HG03095 (cell line): ENCODE results near the gene PAX5.

Experiments
- ATAC-seq: cut with Tn5 transposase; IDR thresholded peaks from one replicate; pipeline ENCODE4 v1.9.1; 2021; ENCODE audit warnings: moderate library complexity; ENCODE audit not compliant: unreplicated experiment

Gene PAX5

DNA sequence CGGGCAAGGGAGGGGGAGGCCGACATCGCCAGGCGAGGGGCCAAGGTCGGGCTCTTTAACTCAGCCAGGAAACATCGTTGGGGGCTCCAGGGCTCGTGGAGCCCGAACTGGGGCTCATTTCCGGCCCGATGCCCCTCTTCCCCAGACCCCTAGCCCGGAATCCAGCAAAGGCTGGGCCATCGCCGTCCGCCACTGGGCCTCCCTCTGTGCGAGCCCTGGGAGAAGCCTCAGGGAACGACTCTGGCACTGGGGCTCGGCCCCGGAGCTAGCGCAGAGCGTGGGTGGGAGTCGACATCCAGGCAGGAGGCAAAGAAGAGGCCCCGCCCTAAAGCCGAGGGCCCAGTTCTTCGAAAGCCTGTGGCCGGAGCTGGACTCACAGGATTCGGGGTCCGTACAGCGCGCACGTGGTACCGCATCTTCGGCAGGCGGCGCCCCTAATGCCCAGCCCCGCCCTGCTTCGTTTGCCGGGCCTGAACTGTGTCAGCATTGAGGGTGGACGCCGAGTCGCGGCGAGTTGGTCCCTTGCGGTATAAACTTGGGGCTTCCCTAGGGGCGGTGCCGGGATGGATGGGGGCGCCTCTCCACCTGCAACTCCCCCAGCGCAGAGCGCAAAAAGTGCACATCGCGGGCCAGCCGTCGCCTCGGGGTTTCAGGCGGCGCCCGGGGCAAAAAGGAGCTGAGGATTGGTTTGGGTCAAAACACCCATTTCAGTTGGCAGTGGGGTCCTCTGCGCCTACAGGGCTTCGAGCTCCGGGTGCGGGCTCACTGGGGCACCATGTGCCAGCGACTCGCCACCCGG is 3.6 kb upstream of the PAX5 start:
- no peak for ATAC-seq

DNA sequence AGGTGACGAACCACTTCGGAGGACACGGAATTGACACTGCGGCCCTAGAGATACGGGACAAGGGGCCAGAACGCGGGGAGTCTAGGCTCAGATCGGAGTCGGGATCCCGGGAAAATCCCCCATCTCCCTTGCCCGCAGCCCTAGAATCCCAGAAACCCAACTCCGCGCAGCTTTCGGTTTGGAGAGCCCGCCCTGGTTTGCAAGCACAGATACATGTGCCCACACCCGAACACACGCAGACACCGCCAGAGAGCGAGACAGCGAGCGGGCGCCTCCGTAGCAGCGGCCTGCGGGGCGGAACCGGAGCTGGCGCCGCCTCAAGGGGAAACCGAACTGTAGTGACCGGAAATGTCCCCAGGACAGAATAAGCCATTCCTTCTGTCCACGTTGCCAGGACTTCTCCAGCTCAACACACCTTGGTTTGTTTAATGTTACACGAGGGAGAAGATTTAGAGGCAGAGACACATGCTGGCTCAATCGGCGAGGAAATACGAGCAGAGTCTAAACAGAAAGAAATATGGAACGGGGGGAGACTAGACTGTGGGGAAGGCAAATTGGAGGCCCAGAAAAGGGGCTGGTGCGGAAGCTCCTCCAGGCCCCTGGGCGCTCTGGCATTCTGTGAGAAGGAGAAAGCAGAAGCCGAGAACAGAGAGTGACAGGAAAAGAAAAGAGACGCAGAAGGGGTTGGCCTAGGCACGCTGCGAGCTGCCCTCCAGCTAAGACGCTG is 2.9 kb upstream of the PAX5 start:
- no peak for ATAC-seq

DNA sequence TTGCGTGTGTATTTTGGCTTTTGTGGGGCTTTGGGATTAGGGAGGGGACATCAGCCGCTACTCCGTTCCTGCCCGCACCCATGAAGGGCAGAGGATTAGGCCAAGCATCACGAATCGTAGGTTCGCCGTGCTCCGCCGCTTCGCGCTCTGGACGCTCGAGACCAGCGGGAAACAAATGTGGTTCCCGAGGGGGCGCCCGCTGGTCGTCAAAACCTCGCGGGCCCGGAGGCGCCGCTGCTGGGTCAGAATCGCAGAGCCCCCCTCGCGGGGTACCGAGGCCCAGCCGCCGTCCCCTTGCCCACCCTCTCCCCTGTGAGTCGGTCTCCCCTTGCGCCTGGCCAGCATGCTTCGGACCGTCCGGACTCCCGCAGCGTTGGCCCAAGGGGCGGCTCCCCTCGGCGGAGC is 2.3 kb upstream of the PAX5 start:
- no peak for ATAC-seq

DNA sequence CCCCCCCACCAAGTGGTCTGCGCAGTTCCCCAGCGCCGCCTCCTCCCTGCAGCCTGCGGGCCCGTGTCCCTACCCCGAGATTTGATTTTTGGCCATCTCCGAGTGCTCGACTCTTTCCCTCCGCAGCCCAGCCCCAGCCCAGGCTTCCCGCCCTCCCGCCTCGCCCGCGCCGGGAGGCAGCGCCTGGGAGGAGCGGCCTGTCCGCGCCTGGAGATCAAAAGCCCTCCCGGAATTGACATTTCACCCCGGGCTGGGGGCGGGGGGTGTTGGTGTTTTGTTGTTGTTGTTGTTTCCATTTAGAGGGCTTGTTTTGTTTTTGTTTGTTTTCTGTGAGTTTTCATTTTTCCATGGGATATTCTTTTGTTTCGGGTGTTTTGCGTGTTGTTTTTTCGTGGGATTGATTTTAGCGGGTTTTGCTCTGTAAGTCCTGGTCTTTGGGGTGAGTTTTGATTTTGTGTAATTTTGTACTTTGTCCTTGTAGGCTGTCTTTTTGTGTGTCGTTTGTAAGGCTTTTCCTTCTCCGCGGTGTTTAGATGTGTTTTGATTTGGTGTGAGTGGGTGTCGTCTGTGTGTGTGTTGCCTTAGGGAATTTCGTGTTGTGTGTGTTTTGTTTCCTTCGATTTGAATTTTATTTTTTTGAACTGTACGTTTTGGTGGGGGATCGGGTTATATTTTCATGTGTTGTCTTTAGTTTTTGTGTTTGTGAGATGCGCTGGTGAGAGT is 1.7 kb upstream of the PAX5 start:
- ATAC-seq, result no peak

DNA sequence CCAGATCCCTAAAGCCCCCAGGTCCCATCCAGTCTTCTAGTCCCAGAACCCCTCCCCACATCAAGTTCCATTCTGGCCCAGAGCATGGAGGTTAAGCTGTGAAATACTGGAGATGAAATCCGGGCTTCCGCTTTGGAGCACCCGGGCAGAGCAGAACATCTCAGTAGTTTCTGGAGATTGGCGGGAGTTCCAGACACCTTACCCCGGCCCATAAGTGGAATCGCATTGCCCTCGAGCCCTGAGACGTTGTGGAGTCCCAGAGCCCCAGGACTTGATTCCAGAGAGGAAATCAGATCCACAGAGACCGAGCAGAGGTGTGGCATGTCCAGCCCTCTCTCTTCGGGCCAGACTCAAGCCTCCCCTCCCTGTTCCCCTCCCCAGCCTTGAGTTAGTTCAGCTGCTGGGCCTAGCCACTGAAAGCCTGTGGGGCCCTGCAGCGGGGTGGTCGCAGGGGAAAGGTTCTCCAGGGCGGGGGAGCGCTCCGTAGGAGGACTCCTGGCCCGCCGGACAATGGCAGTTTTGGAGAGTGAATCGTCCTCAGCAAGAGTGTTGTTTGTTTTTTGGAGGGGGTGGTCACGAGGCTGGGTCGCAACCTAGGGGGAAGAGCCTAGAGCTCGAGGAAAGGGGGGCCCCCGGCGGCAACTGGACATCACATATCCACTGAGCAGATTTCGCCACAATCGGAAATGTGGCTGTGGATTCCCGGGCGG is 1.0 kb upstream of the PAX5 start:
- no peak for ATAC-seq

DNA sequence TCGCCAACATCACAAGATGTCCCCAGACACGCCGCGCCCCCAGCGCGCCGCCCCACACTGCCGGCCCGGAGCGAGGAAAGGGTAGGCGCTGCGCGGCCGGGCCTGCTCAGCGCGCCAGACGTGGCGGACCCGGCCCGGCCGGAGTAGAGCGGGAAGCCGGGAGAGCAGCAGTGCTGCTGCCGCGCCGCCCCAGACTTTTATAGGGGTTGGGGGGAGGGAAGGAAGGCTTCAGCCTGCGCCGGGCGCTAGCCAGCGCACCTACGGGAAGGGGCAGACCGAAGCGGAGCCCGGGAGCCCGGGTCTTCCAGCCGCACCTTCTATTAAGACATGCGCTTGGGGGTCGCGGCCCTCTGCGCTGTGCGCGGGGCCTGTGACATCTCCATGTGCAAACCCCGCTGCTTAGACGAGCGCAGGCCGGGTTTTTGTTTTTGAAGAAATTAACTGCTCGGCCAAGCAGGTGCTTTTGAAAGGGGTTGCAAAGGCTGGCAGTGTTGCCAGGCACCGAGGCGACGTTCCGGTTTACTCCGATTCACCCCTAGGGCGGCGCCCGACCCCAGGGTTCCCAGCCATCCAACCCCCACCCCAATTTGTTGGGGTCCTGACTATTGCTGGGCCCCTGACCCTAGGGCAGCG is 353 bp upstream of the PAX5 start:
- no peak for ATAC-seq

DNA sequence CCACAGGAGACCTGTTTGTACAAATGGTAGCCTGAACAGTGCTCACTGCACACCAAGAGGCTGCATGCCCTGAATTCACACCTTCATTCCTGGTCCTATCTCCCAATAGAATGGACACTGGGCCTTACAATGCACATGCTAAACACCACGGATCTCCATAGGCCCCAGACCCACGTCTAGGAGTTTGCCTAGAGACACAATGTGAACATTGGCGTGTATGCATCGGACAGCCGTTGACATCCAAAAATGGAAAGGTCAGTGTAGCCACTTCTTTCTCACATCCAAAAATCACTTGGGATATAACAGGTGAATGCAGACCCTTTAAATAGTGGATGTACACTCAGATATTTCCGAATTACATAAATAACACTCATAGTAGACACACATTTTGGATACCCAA is 927 bp downstream of the PAX5 start:
- no peak for ATAC-seq

DNA sequence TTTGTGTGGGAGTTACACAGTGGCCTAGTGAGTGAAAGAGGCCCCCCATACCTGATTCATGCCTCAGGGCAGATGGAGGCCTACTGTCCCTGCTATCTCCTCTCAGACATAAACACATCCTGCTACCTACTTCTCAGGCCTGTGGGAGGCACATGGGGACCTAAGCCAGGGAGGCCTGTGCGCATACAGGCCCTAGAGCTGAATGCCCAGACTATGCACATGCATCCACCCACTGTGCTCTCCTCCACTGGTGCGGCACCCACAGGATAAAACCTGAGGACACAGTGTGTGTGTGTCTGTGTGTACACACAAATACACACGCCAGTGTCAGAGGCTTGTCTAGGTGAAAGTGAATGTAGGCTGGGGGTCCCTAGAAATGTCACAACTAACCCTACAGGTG is 1.4 kb downstream of the PAX5 start:
- no peak for ATAC-seq

DNA sequence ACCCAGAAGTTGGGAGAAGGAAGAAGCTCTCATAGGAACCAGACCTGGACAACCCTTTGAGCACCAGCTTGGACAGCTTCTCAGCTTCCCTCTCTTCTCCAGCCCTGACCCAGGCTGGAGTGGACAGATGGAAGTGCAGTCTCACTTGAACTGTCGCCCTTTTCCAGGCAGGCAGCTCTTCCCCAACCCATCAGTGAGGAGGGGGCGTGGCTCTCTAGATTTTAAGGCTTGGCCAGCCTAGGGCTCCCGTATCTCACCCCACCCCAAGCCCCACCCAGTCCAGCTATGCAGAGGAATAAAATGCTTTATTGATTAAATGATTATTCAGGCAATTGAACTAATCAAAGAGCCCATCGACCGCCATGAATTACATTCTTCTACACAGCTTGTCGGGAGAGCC is 2.2 kb downstream of the PAX5 start:
- no peak for ATAC-seq

DNA sequence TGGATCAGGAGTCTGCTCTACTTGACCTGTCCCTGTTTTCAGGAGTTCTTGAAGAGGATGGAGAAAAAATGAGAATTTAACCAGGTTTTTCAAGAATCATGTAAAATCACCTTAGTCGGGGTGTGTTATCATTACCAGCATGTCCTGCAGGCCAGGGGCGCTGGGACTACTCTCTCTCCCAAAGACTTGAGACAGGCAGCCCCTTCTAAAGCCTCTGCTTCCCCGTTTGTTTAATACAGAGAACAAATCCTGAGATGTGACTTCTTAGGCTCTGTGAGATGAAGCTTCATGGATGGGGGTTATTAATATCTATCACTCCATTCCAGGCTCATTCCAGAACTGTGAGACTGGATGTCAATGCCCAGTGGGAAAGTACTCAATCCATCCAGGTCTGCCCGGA is 3.0 kb downstream of the PAX5 start:
- no peak for ATAC-seq

DNA sequence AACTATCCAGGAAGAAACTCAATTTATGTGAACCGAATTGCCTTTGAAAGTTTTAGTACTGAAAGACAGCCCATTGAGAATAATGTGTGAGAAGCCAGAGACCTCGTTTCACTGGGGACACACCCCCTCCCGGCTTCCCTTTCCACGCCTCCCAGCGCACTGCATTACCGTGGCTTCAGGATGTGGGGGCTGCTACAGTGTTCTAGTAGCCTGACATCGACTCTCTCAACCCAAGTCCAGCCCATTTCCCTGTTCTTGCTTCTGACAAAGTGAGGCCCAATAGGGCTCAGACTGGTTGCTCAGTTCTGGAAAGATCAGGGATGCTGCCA is 3.5 kb downstream of the PAX5 start:
- ATAC-seq, result peak; percentile 17

DNA sequence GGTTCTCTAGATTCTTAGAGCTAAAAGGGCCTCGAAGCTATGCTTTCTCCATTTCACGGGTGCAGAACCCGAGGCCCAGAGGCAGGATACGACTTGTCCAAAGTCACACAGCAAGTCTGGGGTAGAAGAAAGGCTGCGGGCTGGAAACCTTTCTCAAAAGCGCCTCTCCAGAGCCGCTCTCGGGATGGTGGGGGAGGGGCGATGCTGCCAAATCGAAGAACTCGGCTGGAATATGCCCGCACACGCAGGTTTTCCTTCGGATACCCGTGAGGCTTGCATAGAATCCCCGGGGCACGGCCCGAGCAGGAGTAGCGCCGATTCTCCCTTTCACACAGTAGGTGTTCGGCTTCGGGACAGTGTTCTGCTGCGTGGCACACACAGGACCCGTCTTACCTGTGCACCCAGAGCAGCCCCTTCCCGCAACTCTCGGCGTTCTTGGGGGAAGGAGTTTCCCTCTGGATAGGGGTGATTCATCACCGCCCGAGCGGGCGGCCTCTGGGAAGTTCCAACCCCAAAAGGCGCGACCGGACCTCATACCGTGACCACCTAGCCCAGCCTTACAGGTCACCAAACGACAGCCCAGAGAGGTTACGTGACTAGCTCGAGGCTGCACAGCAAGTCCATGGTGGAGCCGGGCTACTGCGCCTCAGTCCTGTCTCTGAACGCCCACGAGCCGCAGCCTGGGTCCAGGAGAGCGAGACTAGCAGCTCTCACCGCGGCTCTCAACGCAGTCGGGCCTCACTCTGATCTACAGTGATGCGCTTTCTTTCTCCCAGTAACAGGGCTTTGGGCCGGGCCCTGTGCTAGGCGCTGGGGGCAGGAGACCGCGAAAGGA is 4.1 kb downstream of the PAX5 start:
- no peak for ATAC-seq

DNA sequence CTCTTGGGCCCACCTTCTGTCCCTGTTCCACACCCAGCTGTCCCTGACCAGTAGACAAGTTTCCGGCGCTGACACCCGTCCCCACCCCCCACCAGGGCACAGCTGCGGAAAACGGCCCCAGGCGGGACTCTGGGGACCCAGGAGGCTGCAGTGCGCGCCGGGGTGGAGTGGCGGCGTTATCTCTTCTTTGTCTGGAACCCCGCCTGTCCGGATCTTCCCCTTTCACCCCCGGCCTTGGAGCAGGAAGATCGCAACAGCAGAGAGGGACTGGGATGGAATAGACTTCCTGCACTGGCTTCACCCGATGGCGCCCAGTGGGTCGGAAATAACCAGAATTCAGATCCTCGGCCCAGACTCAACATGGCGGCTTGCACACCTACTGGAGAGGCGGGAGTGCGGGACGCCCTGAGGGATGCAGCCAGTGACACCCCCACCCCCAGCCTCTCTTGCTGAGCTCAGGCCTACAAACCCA is 4.7 kb downstream of the PAX5 start:
- no peak for ATAC-seq

DNA sequence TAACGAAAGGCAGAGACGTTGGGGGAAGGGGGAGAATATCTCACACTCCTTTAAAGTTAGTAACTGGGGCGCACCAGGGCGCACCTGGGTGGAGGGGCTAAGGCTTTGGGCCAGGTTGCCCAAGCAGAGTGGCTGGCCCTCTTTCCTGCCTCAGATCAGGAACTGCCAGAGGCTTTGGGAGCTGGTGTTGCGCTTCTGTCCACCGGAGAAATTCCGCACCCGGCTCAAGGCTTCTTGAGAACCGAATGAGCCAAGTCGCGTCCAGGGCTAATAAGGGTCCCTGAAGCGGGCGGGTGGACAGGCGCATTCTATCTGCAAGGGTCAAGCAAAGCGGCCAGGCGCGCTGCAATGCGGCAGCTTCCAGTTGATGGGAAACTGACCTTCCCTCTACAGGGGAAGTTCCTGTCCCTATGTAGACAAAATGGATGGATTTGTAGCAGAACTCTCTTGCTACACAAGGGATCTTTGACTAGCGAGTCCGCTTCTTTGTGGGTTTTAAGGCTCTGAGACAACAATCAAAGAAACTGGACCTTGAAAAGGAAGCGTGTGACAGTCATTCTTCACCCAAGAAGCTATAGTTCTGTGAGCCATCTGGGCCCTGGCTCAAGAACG is 5.5 kb downstream of the PAX5 start:
- no peak for ATAC-seq

DNA sequence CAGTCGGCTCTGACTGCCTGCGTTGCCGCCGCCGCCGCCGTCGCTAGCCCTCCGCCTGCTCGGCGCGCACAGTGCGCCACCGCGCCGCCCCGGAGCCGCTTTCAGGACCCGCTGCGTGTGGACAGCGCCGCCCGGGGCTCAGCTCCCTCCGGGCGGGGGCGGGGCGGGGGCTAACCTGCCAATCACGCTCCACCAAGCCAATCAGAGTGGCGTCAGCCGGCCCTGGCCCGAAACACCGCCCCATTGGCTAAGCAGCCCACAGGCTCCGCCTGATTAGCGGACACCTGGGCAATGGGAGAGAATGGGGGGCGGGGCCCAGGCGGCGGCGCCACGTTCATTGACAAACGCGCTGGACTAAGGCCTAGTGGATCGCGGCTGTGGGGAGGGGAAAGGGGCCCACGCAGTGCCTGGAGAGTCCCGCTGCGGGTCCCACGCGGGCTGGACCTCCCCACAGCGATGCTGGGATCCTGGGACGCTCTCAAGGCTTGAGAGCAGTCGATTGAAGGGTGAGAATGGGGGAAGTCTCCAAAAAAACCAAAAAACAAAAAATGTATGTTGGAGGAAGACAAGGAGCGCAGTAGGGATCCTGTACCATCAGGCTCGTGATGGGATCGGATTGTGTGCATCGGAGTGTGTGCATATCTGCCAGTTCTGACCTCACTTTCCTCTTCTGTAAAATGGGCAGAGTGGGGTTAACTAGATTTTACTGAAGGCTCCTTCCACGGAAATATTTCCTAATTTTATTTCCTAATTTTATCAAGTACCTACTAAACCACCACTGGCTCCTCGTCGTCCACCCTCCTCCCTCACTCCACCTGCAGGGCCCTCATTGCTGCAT is 6.3 kb downstream of the PAX5 start:
- ATAC-seq, result peak; percentile 65

DNA sequence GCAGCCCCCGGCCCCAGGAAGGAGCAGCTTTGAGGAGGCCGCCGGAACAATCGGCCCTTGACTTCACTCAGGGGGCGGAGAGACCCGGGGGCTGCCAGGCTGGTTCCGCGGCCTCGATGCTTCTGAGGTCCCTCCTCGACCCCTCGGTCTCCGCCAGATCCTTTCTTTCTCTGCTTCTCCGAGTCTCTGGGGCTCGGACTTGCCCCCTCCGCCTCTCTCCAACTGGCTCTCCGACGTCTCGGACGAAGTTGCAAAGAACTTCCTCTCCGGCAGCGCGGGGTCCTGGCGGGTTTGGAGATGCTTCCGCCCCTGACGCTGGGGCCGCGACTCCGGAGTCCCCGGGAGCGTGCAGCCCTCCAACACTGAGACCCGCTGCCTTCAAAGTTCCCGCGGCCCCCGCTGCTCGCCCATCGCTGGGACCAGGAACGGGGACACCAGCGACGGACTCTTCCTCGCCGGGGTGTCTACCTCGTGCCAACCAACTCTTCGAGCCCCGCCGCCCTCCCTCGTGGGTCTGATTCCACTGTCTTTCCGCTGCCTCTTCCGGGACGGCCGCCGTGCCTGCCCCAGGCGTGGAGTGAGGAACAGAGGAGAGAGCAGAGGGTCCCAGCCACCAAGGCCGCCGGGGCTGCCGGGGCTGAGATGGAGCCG is 7.0 kb downstream of the PAX5 start:
- no peak for ATAC-seq

DNA sequence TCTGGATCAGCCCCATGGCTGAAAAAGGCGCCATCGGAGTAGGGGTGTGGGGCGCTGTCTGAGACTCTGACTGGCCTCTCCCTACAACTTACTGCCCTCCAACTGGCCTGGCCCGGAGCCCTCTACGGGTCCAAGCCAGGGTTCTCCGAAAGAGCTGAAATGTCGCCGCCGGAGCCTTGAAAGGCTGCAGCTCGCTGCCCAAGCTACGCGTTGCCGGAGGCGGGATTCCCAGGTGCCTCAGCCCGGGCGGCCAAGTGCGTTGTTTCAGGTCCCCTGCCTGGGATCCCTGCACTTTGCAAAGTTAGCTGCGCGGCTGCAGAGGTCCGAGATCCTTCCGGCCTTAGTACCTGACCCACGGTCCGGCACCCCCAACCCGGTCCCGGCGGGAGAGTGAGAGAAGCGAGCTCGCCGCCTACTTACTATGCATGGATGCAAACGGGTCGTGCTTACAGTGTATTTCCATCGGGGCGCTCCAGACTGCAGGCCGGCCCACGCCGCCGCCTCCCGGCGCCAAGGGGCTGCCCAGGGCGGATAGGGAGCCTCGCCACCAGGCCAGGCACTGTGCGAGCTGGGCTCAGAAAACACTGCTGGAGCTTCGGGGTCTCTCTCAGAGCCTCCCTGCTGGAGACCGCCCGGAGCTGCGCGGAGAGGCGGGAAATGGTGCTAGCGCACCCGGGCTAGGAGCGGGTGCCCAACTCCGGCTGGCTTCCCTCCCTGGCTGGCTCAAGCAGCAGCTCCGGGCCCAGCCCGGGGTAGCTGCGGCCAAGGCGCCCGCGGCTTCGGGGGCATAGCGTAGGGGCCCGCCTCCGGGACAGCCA is 7.7 kb downstream of the PAX5 start:
- no peak for ATAC-seq

DNA sequence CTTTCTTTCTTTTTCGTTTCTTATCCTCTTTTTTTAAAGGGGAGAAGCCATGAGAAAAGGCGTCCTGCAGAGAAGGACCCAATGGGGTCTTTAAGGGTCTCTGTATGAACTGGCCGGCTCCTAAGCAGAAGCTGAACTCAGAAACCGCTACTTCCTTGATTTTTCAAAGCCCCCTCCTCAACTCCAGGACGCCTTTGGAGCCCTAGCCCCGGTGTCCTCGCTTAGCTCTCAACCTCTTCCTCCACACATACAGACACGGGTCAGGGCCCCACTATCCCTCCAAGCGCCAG is 8.3 kb downstream of the PAX5 start:
- no peak for ATAC-seq
